Small intestine (tissue), 16 donors: ENCODE measurements around the gene SASH1. TPM values are rescaled to one million over a fixed set of nuclear protein-coding genes. Genes with fewer than 3 reads are reported as not detected.

Experiments
- DNase-seq, 2 donors: peaks; one replicate each; pipeline versions ENCODE4 v3.0.0 to v3.0.0-alpha.2; 2013
- FAIRE-seq: peaks from 2 replicates; lab custom pipeline; 2012; peaks lifted over from hg19 to GRCh38; lab: Jason Lieb, UNC
- H3K27ac ChIP-seq, 3 donors: one replicate each; pipeline ENCODE4 v1.5.1; 2013; ENCODE audit warnings: low read length in 2 of 3, mild to moderate bottlenecking in 2 of 3, control low read depth in 1 of 3, inconsistent platforms in 1 of 3, low read depth in 1 of 3, moderate library complexity in 1 of 3
- H3K27me3 ChIP-seq, 3 donors: one replicate each; pipeline ENCODE4 v1.6.1; 2013; ENCODE audit warnings: low read length in 3 of 3, inconsistent platforms in 1 of 3; ENCODE audit not compliant: control insufficient read depth in 3 of 3, insufficient read depth in 3 of 3
- H3K36me3 ChIP-seq, 3 donors: one replicate each; pipeline ENCODE4 v1.6.1; 2013; ENCODE audit warnings: low read length in 3 of 3, inconsistent platforms in 1 of 3, low read depth in 1 of 3, mild to moderate bottlenecking in 1 of 3, moderate library complexity in 1 of 3; ENCODE audit not compliant: control insufficient read depth in 3 of 3, insufficient read depth in 2 of 3
- H3K4me1 ChIP-seq, 3 donors: one replicate each; pipeline ENCODE4 v1.6.1; 2013; ENCODE audit warnings: low read length in 2 of 3, inconsistent platforms in 1 of 3, low read depth in 1 of 3, mild to moderate bottlenecking in 1 of 3, moderate library complexity in 1 of 3; ENCODE audit not compliant: control insufficient read depth in 3 of 3, insufficient read depth in 2 of 3
- H3K4me3 ChIP-seq, 3 donors: one replicate each; pipeline ENCODE4 v1.5.1; 2013; ENCODE audit warnings: low read length in 3 of 3, control low read depth in 1 of 3, inconsistent platforms in 1 of 3, low read depth in 1 of 3, mild to moderate bottlenecking in 1 of 3, moderate library complexity in 1 of 3
- H3K9me3 ChIP-seq, 2 donors: one replicate each; pipeline ENCODE4 v1.6.1; 2013; ENCODE audit warnings: low read depth in 1 of 2, low read length in 1 of 2; ENCODE audit not compliant: control insufficient read depth in 2 of 2, insufficient read depth in 1 of 2
- WGBS, 3 donors: extraction: QIAGEN DNeasy Blood & Tissue Kit; methylation state at CpG; one replicate each; pipeline ENCODE4 v1.1.7; 2013; 5-methylcytosine and 5-hydroxymethylcytosine counted together
- long read RNA-seq, 10 donors: transcript quantifications; one replicate each; lab custom pipeline, GENCODE V29; 2026
- polyA plus RNA-seq, 4 donors: library from polyadenylated mRNA; stranded (reverse) in 3 of 4; unstranded in 1 of 4; fragments of 200-250 nt in 3 of 4; fragments of 120-200 nt in 1 of 4; gene quantifications; one replicate each; pipeline versions ENCODE4 v1.2.1 to v1.2.3, GENCODE V29; 2013
- donor health status: healthy with polysubstance abuse.
- donor health status: control.
- donor health status: control.
- donor health status: Bipolar disorder and iron deficiency.
- donor health status: healthy.

Gene SASH1
- polyA plus RNA-seq: 10 to 100 TPM in 2 of 4 donors, 1 to 10 TPM in 2; 1.3 to 16.1 (median 8.0) TPM
- long read RNA-seq, donor 1, partial matches to known transcripts: 0 of 1 reads
- long read RNA-seq, donor 1, other reads (novel, unspliced or antisense): 0 of 1 reads
- long read RNA-seq, donor 2: 0 reads
- long read RNA-seq, donor 3, full-length matches to known transcripts: 1 of 1 reads
- long read RNA-seq, donor 3, partial matches to known transcripts: 0 of 1 reads
- long read RNA-seq, donor 3, other reads (novel, unspliced or antisense): 0 of 1 reads
- long read RNA-seq, donor 4: 0 reads
- long read RNA-seq, donor 5, partial matches to known transcripts: 5 of 5 reads
- long read RNA-seq, donor 5, other reads (novel, unspliced or antisense): 0 of 5 reads
- long read RNA-seq, donor 6, full-length matches to known transcripts: 1 of 1 reads
- long read RNA-seq, donor 6, partial matches to known transcripts: 0 of 1 reads
- long read RNA-seq, donor 6, other reads (novel, unspliced or antisense): 0 of 1 reads
- long read RNA-seq, donor 7, full-length matches to known transcripts: 2 of 7 reads
- long read RNA-seq, donor 7, partial matches to known transcripts: 5 of 7 reads
- long read RNA-seq, donor 7, other reads (novel, unspliced or antisense): 0 of 7 reads
- long read RNA-seq, donor 8: 0 reads
- long read RNA-seq, donor 9: 0 reads
- long read RNA-seq, donor 10: 0 reads

DNA sequence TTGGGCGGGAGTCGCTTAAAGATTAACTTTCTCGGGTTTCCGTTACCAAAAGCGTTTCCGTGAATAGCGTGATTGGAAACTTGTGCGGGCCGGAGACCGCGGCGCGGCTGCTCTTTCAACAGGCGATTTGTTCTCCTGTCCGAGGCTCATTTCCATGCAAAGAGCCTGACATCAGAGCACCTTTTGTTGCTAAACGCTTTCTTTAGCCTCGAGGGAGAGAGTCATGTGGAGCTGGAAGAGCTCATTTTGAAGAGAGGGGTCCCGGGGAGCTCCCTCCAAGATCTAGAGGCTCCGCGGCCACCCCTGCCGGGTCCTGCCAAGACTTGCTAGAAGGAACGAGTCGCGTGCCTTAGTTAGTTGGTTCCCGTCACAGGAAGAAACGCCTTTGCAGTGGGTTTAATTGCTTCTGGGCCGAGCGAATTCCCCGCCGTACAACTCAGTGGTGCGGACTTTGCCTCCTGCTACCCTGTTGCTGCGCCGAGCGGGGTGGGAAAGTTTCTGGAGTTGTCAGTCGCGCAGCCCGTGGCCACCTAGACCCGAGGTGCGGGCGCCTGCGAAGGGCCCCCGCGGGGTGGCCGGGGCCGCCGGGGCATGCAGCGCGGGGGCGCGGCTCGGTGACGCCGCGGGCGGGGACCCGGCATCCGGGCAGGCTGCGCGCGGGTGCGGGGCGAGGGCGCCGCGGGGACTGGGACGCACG, at the start of gene SASH1:
Gene SASH1 (plus strand): TSS at position 489 of the 697 bp plus-strand sequence. CDS start 230 bp downstream, outside the sequence.
- peak; percentile 73 to 91 for DNase-seq
- peaks cover 0 to 11% (median 0%) of the 10 kb centered on the region in 3 donors for H3K4me1 ChIP-seq
- H3K27ac ChIP-seq: peak within 1 kb of the TSS; percentile 54 to 93 (median 69)
- no peaks in the 10 kb centered on the region for H3K36me3 ChIP-seq
- no peaks in the 10 kb centered on the region for H3K9me3 ChIP-seq
- H3K27me3 ChIP-seq: peaks cover 0 to 2% (median 0%) of the 10 kb centered on the region in 3 donors
- WGBS, 3 donors: 1% methylated on average over 57 to 67 of the region's 67 CpGs
- FAIRE-seq: no peak
- H3K4me3 ChIP-seq: peak within 1 kb of the TSS; percentile 43 to 78 (median 70)

DNA sequence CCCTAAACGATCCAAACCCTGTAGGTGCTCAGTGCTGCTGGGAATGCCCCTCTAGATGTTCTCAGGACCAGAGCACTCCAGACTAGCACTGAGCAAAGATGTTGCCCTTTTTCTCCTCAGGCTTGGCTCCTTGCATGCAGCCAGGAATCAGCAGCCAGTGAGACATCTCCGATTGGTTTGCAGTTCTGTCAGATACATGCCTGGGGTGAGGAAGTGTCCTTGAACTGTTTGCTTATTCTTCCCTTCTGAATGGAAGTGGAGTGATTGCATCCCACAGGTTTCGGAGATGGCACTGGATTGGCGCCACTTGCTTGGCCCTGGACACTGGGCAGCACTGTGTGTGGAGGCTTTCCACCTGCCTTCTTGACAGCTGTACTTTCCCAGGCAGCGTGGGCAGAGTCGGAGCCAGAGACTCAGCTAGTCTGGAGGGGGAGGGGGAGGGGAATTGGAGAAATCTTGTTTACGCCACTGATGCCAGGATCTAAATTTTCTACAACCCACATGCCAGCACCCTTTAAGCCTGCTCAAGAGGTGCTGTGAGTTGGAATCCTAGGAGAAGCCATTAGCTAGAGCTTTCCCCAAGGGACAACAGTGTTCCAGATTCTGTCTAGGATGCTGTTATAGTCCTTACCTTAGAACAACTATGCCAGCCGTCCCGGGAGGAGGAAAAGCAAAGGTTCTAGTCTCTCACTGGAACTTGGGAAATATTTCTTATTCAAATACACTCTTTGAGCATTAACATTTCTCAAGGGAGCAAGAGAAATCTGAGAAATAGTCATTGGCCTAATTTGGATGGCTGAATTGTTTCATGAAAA, 49.2 kb upstream of the SASH1 start:
- no peak overlapping the region for H3K4me3 ChIP-seq
- no peaks in the 10 kb centered on the region for H3K36me3 ChIP-seq
- no peaks in the 10 kb centered on the region for H3K9me3 ChIP-seq
- H3K27ac ChIP-seq: no peak overlapping the region
- H3K27me3 ChIP-seq: no peaks in the 10 kb centered on the region
- FAIRE-seq (no peak), DNase-seq (no peak)
- WGBS, 3 donors: 74 to 89% (median 83%) methylated on average over 9 of the region's 9 CpGs
- no peaks in the 10 kb centered on the region for H3K4me1 ChIP-seq

DNA sequence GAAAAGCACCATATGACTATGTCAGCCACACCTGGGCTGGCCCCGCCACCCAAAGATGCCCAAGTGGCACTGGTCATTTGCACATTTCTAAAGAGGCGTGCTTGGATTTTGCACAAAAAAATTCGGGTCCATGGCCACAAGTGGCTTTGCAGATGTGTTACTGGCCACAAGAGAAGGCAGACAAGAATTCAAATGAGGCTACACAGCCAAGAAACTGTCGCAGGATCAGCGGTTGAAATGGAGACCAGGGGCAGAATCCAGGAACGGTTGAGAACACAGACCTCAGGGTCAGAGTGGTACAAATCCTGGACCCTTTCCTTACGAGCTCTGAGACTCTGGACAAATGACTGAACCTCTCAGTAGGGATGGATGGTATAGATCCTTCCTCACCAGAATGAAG, 48.6 kb upstream of the SASH1 start:
- no peak overlapping the region for H3K4me3 ChIP-seq
- H3K27me3 ChIP-seq: no peaks in the 10 kb centered on the region
- H3K9me3 ChIP-seq: no peaks in the 10 kb centered on the region
- WGBS, 3 donors: 90% methylated on average over 7 of the region's 7 CpGs
- FAIRE-seq (no peak), DNase-seq (no peak)
- no peaks in the 10 kb centered on the region for H3K4me1 ChIP-seq
- no peaks in the 10 kb centered on the region for H3K36me3 ChIP-seq
- no peak overlapping the region for H3K27ac ChIP-seq

DNA sequence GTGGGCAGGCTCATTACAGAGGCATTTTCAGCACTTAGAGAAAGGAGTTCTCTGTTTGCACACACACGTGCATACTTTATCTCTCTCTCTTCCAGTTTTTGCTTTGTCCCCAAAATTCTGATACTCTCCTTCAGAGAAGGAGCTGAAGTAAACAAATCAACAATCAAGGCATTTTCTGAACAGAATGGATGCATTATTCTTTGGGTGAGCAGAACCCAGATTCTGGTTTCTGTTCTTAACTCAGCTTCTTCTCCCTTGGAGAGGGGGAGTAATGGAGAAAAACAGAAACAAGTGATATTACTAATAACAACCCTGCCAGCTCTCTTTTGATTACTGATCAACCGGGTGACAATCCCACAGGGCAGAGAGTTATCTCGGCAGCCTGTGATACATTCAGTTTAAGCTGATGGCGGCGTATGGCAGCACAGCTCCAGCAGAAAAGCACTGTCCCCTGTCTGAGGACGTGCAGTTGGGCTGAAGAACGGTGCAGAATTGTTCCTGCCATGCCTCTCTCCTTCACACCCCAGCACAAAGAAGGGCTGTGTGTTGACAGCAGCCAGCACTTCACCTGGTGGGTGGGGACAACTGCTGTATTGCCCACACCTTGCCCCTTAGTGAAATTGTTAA, 47.3 kb upstream of the SASH1 start:
- no peak overlapping the region for H3K4me3 ChIP-seq
- WGBS, 3 donors: 37 to 54% (median 48%) methylated on average over 7 of the region's 7 CpGs
- no peak overlapping the region for H3K27ac ChIP-seq
- H3K4me1 ChIP-seq: no peaks in the 10 kb centered on the region
- no peak for FAIRE-seq
- no peaks in the 10 kb centered on the region for H3K27me3 ChIP-seq
- DNase-seq: no peak
- no peaks in the 10 kb centered on the region for H3K36me3 ChIP-seq
- H3K9me3 ChIP-seq: no peaks in the 10 kb centered on the region

DNA sequence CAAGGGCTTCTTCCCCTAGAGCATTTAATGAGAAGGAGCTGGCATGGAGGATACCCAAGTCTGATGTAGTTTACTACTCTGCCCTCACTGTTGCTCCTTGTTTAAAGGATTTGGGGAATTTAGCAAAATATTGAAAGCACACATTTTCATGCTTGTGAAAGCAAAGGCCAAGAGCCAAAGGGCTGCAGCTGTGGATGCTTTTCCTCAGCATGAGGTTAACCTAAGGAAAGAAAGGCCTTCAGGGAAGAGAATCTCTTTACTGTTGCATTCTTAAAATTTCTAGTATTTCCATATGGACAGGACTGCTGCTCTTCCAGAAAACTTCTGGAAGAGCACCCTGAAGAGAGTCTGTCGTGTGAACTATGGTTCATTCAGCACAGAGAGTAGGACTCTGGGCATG, 45.9 kb upstream of the SASH1 start:
- no peaks in the 10 kb centered on the region for H3K27me3 ChIP-seq
- no peak overlapping the region for H3K4me3 ChIP-seq
- 61 to 80% (median 64%) methylated on average over 1 of the region's 1 CpG for WGBS, 3 donors
- no peak overlapping the region for H3K27ac ChIP-seq
- DNase-seq (no peak), FAIRE-seq (no peak)
- no peaks in the 10 kb centered on the region for H3K9me3 ChIP-seq
- H3K4me1 ChIP-seq: no peaks in the 10 kb centered on the region
- H3K36me3 ChIP-seq: no peaks in the 10 kb centered on the region

DNA sequence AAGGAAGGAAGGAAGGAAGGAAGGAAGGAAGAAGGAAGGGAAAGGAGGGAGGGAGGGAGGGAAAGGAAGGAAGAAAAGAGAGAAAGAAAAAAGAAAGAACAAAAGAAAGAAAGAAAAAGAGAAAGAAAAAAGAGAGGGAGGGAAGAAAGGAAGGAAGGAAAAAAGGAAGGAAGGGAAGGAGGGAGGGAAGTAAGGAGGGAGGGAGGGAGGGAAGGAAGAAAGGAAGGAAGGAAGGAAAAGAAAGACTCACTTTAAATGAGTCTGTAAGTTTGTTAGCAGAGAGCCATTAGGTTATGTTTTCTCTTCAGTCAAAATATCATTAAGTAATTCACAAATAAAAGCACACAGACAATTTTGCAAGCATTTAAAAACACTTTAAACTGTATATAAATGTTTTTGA, 44.0 kb upstream of the SASH1 start:
- FAIRE-seq: no peak
- no peak for DNase-seq

DNA sequence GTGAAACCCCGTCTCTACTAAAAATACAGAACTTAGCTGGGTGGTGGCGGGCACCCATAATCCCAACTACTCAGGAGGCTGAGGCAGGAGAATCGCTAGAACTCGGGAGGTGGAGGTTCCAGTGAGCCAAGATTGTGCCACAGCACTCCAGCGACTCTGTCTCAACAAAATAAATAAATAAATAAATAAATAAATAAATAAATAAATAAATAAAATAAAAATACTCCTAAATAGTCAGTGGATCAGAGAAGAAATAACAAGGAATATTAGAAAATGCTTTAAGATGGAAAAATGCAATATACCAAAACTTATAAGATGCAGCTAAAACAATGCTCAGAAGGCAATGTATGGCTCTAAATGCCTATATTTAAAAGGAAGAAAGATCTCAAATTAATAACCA, 39.0 kb upstream of the SASH1 start:
- H3K4me1 ChIP-seq: no peaks in the 10 kb centered on the region
- 93 to 97% (median 94%) methylated on average over 5 of the region's 5 CpGs for WGBS, 3 donors
- H3K36me3 ChIP-seq: no peaks in the 10 kb centered on the region
- H3K27me3 ChIP-seq: no peaks in the 10 kb centered on the region
- H3K9me3 ChIP-seq: no peaks in the 10 kb centered on the region
- no peak for DNase-seq
- FAIRE-seq: no peak
- no peak overlapping the region for H3K27ac ChIP-seq
- no peak overlapping the region for H3K4me3 ChIP-seq

More for the DNA sequence above, 44.0 kb upstream of the SASH1 start:
- Histone ChIP-seq H3K4me3 (no peak overlapping the region), H3K9me3 (no peaks in the 10 kb centered on the region), H3K36me3 (no peaks in the 10 kb centered on the region), H3K27me3 (no peaks in the 10 kb centered on the region), H3K4me1 (no peaks in the 10 kb centered on the region), H3K27ac (no peak overlapping the region)
